AG09309 (cell line): ENCODE data around the gene AGTPBP1.

Experiments
- DNase-seq: peaks from one replicate; pipeline ENCODE4 v3.0.0-alpha.2; 2010; ENCODE audit warnings: low read depth
- H3K4me3 ChIP-seq: 2 replicates; pipeline ENCODE4 v1.5.1; 2011; ENCODE audit warnings: mild to moderate bottlenecking, low read depth, low read length, moderate library complexity; ENCODE audit not compliant: control insufficient read depth
- TF ChIP-seq, protein P1 (sequence below): IDR thresholded peaks from 2 replicates; pipeline ENCODE4 v1.5.1; 2011; ENCODE audit warnings: mild to moderate bottlenecking, low read depth, low read length, inconsistent platforms; ENCODE audit not compliant: insufficient read depth, control insufficient read depth; ENCODE audit errors: missing control alignments

AGTPBP1 gene

DNA sequence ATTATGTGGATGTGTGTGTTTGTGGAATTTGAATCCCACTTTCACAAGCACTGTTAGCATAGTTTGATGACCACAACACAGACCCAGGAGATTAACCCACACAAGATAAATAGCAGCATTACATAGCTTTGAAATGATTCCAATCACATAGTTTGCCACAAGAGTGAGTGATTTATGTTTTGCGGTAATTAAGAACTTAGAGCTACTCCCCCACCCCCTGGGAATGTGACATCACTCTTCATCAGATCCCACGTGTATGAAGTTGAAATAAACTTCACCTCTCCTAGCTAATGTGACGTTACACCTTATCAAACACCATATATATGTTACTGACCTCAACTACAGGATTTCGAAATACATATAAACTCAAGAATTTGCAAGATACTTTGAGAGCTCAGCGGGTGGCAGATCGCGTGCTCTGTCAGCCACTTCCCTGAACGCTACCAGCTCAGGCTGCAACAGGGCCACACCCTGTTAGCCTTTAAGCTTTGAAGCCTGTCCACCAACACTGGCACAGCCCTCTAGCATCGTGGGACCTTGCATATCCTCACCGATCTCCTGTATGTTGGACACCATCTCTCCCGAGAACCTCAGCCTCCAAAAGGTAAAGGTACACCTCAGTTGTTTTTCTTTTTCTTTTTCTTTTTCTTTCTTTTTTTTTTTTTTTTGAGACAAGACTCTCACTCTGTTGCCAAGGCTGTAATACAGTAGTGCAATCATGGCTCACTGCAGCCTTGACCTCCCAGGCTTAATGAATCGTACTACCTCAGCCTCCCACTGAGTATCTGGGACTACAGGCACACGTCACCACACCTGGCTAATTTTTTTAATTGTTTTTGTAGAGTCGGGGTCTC lies 1.7 kb upstream of the AGTPBP1 start:
- no peak overlapping the region for H3K4me3 ChIP-seq
- TF ChIP-seq, protein P1, sequence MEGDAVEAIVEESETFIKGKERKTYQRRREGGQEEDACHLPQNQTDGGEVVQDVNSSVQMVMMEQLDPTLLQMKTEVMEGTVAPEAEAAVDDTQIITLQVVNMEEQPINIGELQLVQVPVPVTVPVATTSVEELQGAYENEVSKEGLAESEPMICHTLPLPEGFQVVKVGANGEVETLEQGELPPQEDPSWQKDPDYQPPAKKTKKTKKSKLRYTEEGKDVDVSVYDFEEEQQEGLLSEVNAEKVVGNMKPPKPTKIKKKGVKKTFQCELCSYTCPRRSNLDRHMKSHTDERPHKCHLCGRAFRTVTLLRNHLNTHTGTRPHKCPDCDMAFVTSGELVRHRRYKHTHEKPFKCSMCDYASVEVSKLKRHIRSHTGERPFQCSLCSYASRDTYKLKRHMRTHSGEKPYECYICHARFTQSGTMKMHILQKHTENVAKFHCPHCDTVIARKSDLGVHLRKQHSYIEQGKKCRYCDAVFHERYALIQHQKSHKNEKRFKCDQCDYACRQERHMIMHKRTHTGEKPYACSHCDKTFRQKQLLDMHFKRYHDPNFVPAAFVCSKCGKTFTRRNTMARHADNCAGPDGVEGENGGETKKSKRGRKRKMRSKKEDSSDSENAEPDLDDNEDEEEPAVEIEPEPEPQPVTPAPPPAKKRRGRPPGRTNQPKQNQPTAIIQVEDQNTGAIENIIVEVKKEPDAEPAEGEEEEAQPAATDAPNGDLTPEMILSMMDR = no peak
- peak; percentile 79 for DNase-seq

DNA sequence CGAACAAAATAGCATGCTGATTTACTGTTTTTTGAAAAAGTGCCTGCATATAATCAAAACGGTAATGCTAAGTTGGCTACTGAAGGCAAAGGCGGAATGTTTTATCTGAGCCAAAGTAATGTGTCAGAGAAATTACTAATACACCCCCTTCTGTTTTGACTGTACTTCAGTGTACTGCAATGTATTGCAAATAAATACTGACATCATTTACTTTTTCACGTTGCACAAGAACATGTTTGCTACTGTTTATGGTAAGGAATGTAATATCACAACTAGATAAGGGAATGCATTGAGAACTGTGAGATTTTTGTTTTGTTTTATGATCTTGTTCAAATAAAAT lies 813 bp upstream of the AGTPBP1 start:
- DNase-seq = peak; percentile 18
- TF ChIP-seq, protein P1 = no peak
- peak overlapping the region; percentile 81 for H3K4me3 ChIP-seq

GRCh38 chr9:85741095-85741874 lies 469 bp downstream of the AGTPBP1 start:
- no peak for DNase-seq
- TF ChIP-seq, protein P1 = no peak
- peak overlapping the region; percentile 97 for H3K4me3 ChIP-seq

GRCh38 chr9:85740787-85741094 lies 1.0 kb downstream of the AGTPBP1 start:
- TF ChIP-seq, protein P1 = no peak
- H3K4me3 ChIP-seq = peak overlapping the region; percentile 97
- DNase-seq = no peak

DNA sequence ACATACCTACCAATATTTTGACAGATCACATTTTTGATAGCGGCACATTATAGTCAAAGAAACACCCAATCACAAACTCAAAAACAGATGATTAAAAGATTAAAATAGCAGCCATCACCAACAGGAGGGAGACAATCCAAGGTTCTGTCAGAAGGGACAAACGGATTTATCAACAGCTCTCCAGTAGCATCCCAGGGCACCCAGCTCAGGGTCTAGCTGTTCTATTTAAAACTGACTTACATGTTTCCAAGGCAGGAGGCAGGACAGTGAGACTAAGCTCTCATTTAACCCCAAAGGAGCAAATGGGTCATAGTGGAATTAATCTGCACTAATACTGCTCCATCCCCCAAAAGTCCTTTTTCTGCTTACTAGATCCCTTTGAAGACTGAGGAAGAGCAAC lies 3.2 kb downstream of the AGTPBP1 start:
- no peak for DNase-seq
- TF ChIP-seq, protein P1 = no peak
- no peak overlapping the region for H3K4me3 ChIP-seq

DNA sequence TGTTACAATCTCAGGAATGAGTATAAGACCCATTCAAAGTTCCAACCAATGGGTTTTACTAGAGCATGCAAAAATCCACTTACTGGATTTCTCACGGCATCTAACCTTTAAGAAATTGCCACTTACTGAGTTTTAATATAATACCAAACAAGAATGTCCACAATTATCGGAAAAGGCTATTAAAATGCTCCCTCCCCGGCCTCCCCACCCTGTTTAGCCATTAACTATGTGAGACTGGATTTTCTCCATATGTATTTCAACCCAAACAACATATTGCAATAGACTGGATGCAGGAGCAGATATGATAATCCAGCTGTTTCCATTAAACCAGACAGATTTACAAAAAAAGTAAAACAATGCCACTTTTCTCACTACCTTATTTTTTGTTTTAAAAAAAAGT lies 4.1 kb downstream of the AGTPBP1 start:
- TF ChIP-seq, protein P1 = no peak
- no peak for DNase-seq
- H3K4me3 ChIP-seq = no peak overlapping the region
